ENCODE results near the gene RGL1.

Gene RGL1

GRCh38 chr1:183770816-183771128 lies 34.1 kb upstream of the RGL1 start:
- Histone ChIP-seq H3K27ac (peak overlapping the region; percentile 32; the same call in 1 of the 2 replicates), H3K9me3 (peaks cover 62% of the 10 kb centered on the region), H4K20me1 (no peaks in the 10 kb centered on the region), H3K36me3 (peaks cover 15% of the 10 kb centered on the region), H3K4me1 (peaks cover 7% of the 10 kb centered on the region; the same call in 1 of the 2 replicates), H3K27me3 (no peaks in the 10 kb centered on the region), H3K9ac (no peak overlapping the region), H3K4me2 (no peak overlapping the region; the same call in 1 of the 2 replicates), H3K4me3 (0 out of 2 replicates have a peak overlapping the region, but pooled peaks have one; percentile 13)
- no peak for TF ChIP-seq Cebpa-rat (IDR thresholded peaks at IDR 0.05)

GRCh38 chr1:183773482-183774274 lies 31.2 kb upstream of the RGL1 start:
- no peak overlapping the region for H3K9ac ChIP-seq

GRCh38 chr1:183774938-183775337 lies 30.0 kb upstream of the RGL1 start:
- no peaks in the 10 kb centered on the region for H3K27me3 ChIP-seq
- no peak for TF ChIP-seq Cebpa-rat (IDR thresholded peaks at IDR 0.05)
- H3K4me3 ChIP-seq = no peak overlapping the region
- no peak overlapping the region for H3K4me2 ChIP-seq
- H3K9ac ChIP-seq = no peak overlapping the region
- no peak overlapping the region for H3K27ac ChIP-seq
- H3K4me1 ChIP-seq = peaks cover 36% of the 10 kb centered on the region
- peaks cover 77% of the 10 kb centered on the region for H3K9me3 ChIP-seq
- peaks cover 16% of the 10 kb centered on the region for H3K36me3 ChIP-seq
- H4K20me1 ChIP-seq = no peaks in the 10 kb centered on the region

More at GRCh38 chr1:183773482-183774274, 31.2 kb upstream of the RGL1 start:
- no peaks in the 10 kb centered on the region for H4K20me1 ChIP-seq
- TF ChIP-seq Cebpa-rat (IDR thresholded peaks at IDR 0.05) = no peak
- H3K27me3 ChIP-seq = no peaks in the 10 kb centered on the region
- peaks cover 81% of the 10 kb centered on the region for H3K9me3 ChIP-seq
- peaks cover 28% of the 10 kb centered on the region for H3K4me1 ChIP-seq
- no peak overlapping the region for H3K4me3 ChIP-seq
- H3K36me3 ChIP-seq = peaks cover 19% of the 10 kb centered on the region
- H3K27ac ChIP-seq = no peak overlapping the region
- no peak overlapping the region for H3K4me2 ChIP-seq

DNA sequence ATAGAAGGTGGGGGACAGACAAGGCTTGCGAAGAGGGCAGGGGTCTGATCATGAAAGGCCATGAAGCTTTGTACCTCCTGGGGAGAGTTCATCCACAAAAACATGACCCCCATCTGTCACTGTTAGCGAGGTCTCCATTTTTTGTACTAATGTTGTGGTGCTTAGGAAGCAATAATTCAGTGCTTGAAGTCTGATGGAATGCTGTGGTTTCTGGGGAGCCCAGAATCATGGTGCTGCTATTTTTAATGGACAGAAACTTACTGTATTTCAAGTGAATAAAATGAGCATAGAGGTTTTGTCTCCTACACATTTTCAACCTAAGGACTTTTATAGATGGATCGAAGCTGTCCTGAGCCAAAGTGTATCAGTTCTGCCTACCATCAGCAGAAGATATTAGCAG lies 28.2 kb upstream of the RGL1 start:
- H3K9ac ChIP-seq = no peak overlapping the region
- H3K4me2 ChIP-seq = no peak overlapping the region
- no peaks in the 10 kb centered on the region for H4K20me1 ChIP-seq
- no peak for TF ChIP-seq Cebpa-rat (IDR thresholded peaks at IDR 0.05)
- no peak overlapping the region for H3K4me3 ChIP-seq
- peak overlapping the region; percentile 67; the same call in 1 of the 2 replicates for H3K27ac ChIP-seq
- peaks cover 68% of the 10 kb centered on the region for H3K9me3 ChIP-seq
- peaks cover 9% of the 10 kb centered on the region; the same call in 1 of the 2 replicates for H3K36me3 ChIP-seq
- H3K4me1 ChIP-seq = peaks cover 28% of the 10 kb centered on the region
- no peaks in the 10 kb centered on the region for H3K27me3 ChIP-seq

- peaks cover 28% of the 10 kb centered on the region for H3K4me1 ChIP-seq
- peaks cover 62% of the 10 kb centered on the region for H3K9me3 ChIP-seq
- H3K27ac ChIP-seq = peak overlapping the region; percentile 67
- H4K20me1 ChIP-seq = no peaks in the 10 kb centered on the region
- no peak overlapping the region for H3K9ac ChIP-seq
- no peak for TF ChIP-seq Cebpa-rat (IDR thresholded peaks at IDR 0.05)
- H3K36me3 ChIP-seq = peaks cover 9% of the 10 kb centered on the region; the same call in 1 of the 2 replicates
- H3K4me3 ChIP-seq = peak overlapping the region; percentile 34; the same call in 1 of the 2 replicates
- H3K27me3 ChIP-seq = no peaks in the 10 kb centered on the region
- H3K4me2 ChIP-seq = peak overlapping the region; percentile 62
Measured at GRCh38 chr1:183777328-183777727, 27.6 kb upstream of the RGL1 start.

GRCh38 chr1:183778045-183778444 lies 26.9 kb upstream of the RGL1 start:
- H3K4me3 ChIP-seq = peak overlapping the region; percentile 34; the same call in 1 of the 2 replicates
- H3K9ac ChIP-seq = peak overlapping the region; percentile 32
- H3K4me2 ChIP-seq = peak overlapping the region; percentile 62
- peaks cover 28% of the 10 kb centered on the region for H3K4me1 ChIP-seq
- H4K20me1 ChIP-seq = no peaks in the 10 kb centered on the region
- TF ChIP-seq Cebpa-rat (IDR thresholded peaks at IDR 0.05) = no peak
- H3K27ac ChIP-seq = peak overlapping the region; percentile 67
- peaks cover 57% of the 10 kb centered on the region for H3K9me3 ChIP-seq
- peaks cover 9% of the 10 kb centered on the region; the same call in 1 of the 2 replicates for H3K36me3 ChIP-seq
- no peaks in the 10 kb centered on the region for H3K27me3 ChIP-seq

GRCh38 chr1:183778568-183779433 lies 26.1 kb upstream of the RGL1 start:
- Histone ChIP-seq H3K4me2 (peak overlapping the region; percentile 62), H3K4me1 (peaks cover 28% of the 10 kb centered on the region)
- no peak for TF ChIP-seq Cebpa-rat (IDR thresholded peaks at IDR 0.05)

DNA sequence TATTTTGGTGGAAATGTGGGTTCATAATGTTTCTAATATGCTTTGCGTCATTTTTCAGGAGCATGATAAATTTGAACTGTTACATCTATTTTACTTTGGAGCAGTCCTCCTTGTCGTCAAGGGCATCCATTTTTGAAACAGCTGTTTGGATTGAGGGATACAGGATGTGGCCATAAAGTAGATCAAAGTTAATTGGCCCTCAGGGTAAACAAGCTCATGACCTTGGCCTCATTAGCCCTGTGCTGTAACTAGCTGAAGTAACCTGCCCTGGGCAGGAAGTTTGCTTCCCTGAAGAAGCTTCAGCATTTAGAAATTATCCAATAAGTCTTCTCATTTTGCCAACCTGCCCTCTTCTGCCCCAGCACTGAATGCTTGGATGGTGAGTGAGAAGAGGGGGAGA lies 24.8 kb upstream of the RGL1 start:
- TF ChIP-seq Cebpa-rat (IDR thresholded peaks at IDR 0.05) = no peak
- Histone ChIP-seq H3K9me3 (peaks cover 36% of the 10 kb centered on the region), H4K20me1 (no peaks in the 10 kb centered on the region), H3K9ac (no peak overlapping the region), H3K4me3 (no peak overlapping the region), H3K27ac (no peak overlapping the region), H3K4me1 (peaks cover 28% of the 10 kb centered on the region), H3K36me3 (peaks cover 4% of the 10 kb centered on the region; the same call in 1 of the 2 replicates), H3K27me3 (no peaks in the 10 kb centered on the region), H3K4me2 (no peak overlapping the region)

More at GRCh38 chr1:183778568-183779433, 26.1 kb upstream of the RGL1 start:
- Histone ChIP-seq H3K9me3 (peaks cover 50% of the 10 kb centered on the region), H3K9ac (peak overlapping the region; percentile 32; the same call in 1 of the 2 replicates), H4K20me1 (no peaks in the 10 kb centered on the region), H3K27me3 (no peaks in the 10 kb centered on the region), H3K4me3 (peak overlapping the region; percentile 0; the same call in 1 of the 2 replicates), H3K27ac (peak overlapping the region; percentile 67), H3K36me3 (peaks cover 9% of the 10 kb centered on the region; the same call in 1 of the 2 replicates)

DNA sequence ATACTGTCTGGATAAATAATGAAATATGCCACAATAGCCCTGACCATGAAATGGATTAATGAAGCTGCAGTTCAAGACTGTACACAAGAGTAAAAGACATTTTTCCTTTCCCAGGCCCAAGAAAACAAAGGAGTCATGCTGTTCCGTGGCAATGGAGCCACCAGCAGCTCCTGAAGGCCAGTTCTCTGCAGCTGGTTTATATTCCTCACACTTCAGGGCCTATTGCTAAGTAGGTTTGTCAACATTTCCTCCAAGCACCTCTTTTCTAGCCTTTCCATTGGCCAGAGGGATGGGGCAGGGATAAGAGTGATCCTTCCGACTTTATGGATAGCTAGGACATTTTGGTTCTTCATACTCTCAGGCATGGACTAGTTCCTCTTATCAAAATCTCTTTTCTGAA lies 24.2 kb upstream of the RGL1 start:
- Histone ChIP-seq H3K27me3 (no peaks in the 10 kb centered on the region), H3K9me3 (peaks cover 30% of the 10 kb centered on the region), H3K9ac (no peak overlapping the region), H3K4me1 (peaks cover 28% of the 10 kb centered on the region), H4K20me1 (no peaks in the 10 kb centered on the region), H3K4me2 (no peak overlapping the region), H3K36me3 (peaks cover 4% of the 10 kb centered on the region; the same call in 1 of the 2 replicates), H3K27ac (no peak overlapping the region), H3K4me3 (no peak overlapping the region)
- TF ChIP-seq Cebpa-rat (IDR thresholded peaks at IDR 0.05) = no peak

Data from BLaER1 (cell line).